ENCODE measurements around the gene ROBO1.

Gene ROBO1

GRCh38 chr3:79066481-79066880 lies 701.3 kb downstream of the ROBO1 start:
- no peak for DNase-seq (ENCODE audit: low read depth)

- no peak for DNase-seq (ENCODE audit: low read depth)
These were observed 704.2 kb downstream of the ROBO1 start for GRCh38 chr3:79063624-79064023.

DNA sequence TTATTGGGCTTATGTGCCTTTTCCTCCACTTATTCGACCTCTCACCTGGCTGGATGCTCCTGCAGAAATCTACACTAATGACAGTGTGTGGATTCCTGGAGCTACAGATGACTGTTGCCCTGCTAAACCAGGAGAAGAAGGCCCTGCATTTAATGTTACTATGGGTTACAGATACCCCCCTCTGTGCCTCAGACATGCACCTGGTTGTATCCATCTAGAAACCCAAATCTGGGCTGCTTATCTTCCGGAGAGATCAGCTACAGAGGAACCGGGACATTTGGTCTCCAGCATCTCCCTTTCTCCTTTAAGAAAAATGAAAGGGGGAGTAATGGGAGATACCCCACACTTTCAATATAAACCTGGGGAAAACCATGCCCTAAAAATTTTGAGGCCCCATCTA lies 710.0 kb downstream of the ROBO1 start:
- no peak for DNase-seq (ENCODE audit: low read depth)

DNA sequence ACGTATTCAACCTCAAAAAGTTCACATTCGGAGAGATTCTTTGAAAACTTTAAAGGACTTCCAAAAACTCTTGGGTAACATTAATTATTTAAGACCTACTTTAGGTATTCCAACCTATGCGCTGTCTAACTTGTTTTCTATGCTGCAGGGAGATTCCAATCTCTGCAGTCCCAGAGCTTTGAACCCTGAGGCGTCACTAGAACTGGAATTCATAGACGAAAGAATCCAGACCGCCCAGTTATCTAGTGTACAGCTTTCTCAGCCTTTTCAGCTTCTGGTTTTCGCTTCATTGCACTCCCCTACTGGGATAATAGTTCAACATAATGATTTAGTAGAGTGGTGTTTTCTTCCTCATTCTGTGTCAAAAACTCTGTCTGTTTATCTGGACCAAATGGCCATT lies 711.3 kb downstream of the ROBO1 start:
- no peak for DNase-seq (ENCODE audit: low read depth)

- no peak for DNase-seq (ENCODE audit: low read depth)
These were observed 715.6 kb downstream of the ROBO1 start for GRCh38 chr3:79052054-79052681.

DNA sequence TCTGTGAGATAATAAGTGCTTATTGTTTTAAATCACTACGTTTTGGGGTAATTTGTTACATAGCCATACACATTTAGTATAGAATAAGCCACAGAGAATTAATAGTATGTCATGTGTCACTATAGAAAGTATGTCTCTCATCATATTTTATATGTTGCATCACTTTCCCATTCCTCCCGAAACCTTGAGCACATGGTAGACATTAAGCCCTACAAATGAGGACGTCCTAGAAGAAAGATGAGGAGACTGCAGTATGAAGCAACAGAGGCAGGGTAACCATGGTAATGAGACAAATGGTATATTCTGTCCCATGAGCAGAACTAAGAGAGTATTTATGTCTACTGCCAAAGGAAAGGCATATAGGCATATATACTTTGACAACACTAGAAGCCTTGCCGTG lies 720.2 kb downstream of the ROBO1 start:
- no peak for DNase-seq (ENCODE audit: low read depth)

- DNase-seq (ENCODE audit: low read depth) = no peak
These were observed 726.2 kb downstream of the ROBO1 start for GRCh38 chr3:79041621-79042020.

- no peak for DNase-seq (ENCODE audit: low read depth)
These were observed 727.1 kb downstream of the ROBO1 start for GRCh38 chr3:79040701-79041100.

GRCh38 chr3:79040091-79040490 lies 727.7 kb downstream of the ROBO1 start:
- no peak for DNase-seq (ENCODE audit: low read depth)

- DNase-seq (ENCODE audit: low read depth) = no peak
These were observed 728.6 kb downstream of the ROBO1 start for GRCh38 chr3:79039192-79039591.

DNA sequence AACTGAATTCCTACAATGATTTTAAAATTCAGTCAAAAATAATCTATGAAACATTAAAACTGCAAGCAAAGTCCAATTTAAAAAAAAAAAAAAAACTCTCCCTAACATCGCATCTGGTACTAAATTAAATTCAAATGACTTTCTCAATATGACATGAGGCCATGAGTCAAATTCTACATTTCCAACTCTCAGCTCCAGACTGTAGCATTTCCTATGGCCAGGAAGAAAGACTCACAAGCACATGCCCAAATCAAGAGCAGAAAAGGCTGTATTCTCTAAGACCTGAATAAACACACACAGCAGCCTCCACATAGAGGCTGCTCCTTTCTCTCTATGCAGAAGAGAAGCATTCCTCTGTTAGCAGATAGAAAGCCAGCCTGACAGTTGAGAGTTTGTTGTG lies 729.2 kb downstream of the ROBO1 start:
- DNase-seq (ENCODE audit: low read depth) = no peak

DNA sequence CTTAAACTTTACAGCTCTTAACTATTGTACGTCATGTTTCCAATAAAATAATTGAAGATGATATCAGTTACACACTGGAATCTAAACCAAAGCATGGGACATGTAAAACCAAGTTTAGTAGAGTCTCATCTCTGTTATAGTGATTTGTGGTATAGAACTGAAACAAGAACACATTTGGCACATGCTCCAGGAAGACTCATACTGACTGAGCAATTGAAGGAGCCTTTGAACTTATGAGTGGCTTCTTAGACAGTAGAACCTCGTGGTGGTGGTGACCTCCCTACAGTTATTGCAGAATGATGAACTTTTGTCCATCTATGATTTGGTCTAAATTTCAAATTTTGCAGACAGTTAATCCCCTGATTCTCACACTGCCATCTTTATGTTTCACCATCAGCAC lies 729.7 kb downstream of the ROBO1 start:
- DNase-seq (ENCODE audit: low read depth) = no peak

GRCh38 chr3:79032686-79033318 lies 735.0 kb downstream of the ROBO1 start:
- no peak for DNase-seq (ENCODE audit: low read depth)

DNA sequence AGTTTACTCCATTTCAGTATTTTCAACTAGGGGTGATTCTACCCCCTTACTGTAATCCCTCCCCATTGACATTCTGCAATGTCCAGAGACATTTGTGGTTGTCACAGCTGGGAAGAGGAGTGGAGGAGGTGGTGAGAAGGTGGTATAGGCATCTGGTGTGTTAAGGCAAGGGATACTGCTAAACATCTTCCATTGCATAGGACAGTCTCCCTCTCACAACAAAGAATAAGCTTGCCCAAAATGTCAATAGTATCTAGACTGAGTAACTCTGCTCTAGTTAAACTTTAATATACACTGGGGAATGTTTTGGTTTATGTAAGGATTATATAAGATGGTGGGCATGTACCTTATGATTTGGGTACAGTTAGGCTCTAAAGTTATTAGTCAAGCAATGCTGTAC lies 737.6 kb downstream of the ROBO1 start:
- no peak for DNase-seq (ENCODE audit: low read depth)

- no peak for DNase-seq (ENCODE audit: low read depth)
These were observed 738.9 kb downstream of the ROBO1 start for GRCh38 chr3:79028916-79029315.

GRCh38 chr3:79027593-79027992 lies 740.2 kb downstream of the ROBO1 start:
- DNase-seq (ENCODE audit: low read depth) = no peak

- no peak for DNase-seq (ENCODE audit: low read depth)
These were observed 747.9 kb downstream of the ROBO1 start for GRCh38 chr3:79019924-79020173.

- DNase-seq (ENCODE audit: low read depth) = no peak
These were observed 748.5 kb downstream of the ROBO1 start for GRCh38 chr3:79019137-79019923.

DNA sequence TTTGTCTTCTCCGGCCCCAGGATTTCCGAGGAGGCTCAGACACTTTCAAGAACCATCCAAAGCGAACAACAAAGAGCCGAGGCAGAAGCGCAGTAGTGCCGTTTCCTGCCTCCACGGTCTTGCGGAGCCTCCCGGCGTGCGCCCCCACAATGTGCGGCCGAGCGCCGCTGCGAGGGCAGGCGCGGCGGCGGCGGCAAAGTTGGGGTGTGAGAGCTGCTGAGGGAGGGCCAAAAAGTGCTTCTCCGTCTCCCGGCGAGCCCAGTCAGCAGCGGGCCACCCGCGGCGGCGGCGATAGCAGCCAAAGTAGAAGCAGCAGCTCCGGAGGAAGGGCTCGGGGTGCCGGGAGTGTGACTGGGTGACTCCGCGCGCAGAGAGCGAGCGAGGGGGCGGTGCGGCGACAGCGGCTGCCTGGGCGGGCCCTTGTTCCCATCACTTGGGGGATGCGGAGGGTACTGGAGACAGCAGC lies 749.1 kb downstream of the ROBO1 start:
- no peak for DNase-seq (ENCODE audit: low read depth)

DNA sequence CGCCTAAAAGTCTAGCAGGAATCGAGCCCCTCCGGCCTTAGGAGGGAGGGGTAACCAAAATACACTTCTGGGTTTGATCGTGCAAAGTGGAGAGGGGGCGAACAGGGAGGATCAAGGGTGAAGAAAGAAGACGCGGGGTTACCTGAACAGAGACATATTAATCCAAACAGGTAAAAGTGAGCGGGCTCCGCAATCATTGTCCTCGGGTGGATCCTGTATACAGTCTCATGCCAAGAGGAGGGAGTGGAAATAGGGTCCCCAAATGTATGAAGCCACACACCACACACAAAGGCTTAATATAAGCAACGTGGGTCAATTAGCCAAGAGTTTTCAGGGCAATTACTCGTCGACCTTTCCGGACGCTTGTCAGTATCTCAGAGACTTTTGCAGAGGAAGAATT lies 749.5 kb downstream of the ROBO1 start:
- no peak for DNase-seq (ENCODE audit: low read depth)

GRCh38 chr3:79016587-79017376 lies 751.0 kb downstream of the ROBO1 start:
- DNase-seq (ENCODE audit: low read depth) = no peak

GRCh38 chr3:79015854-79016253 lies 751.9 kb downstream of the ROBO1 start:
- DNase-seq (ENCODE audit: low read depth) = no peak

- DNase-seq (ENCODE audit: low read depth) = no peak
These were observed 754.8 kb downstream of the ROBO1 start for GRCh38 chr3:79012946-79013362.
